ENCODE results near the gene ZPR1. TPM values are rescaled to one million over a fixed set of nuclear protein-coding genes. Genes with fewer than 3 reads are reported as not detected.

Gene ZPR1
- total and polyA plus RNA-seq, 2 of the 4 experiments (the other 2 are of a cell fraction) = 40.8 to 52.0 TPM

GRCh38 chr11:116730601-116731000, 57.2 kb downstream of the ZPR1 start:
- H3K27ac ChIP-seq (ENCODE audit: insufficient read depth, low read length) = no peak overlapping the region
- H3K4me2 ChIP-seq (ENCODE audit: low read depth, low read length) = no peak overlapping the region
- no peak overlapping the region for H3K4me3 ChIP-seq (ENCODE audit: insufficient read depth, low read depth, low read length)
- H3K4ac ChIP-seq (ENCODE audit: low read depth, low read length) = no peak overlapping the region
- H4K91ac ChIP-seq (ENCODE audit: insufficient read depth, low read depth, low read length) = no peak overlapping the region
- no peak overlapping the region for H3K18ac ChIP-seq (ENCODE audit: low read depth, low read length)
- H2AK5ac ChIP-seq (ENCODE audit: low read depth, low read length) = no peak overlapping the region
- no peak overlapping the region for H2BK5ac ChIP-seq (ENCODE audit: low read depth, low read length, poor library complexity, severe bottlenecking)
- H2AK9ac ChIP-seq (replicated peaks; ENCODE audit: low read depth, low read length, poor library complexity) = no peak overlapping the region
- peaks cover 25% of the 10 kb centered on the region; the same call in 1 of the 2 replicates for H3K27me3 ChIP-seq (ENCODE audit: control insufficient read depth, insufficient read depth, low read length)
- no peak overlapping the region for H3K56ac ChIP-seq (ENCODE audit: extremely low read depth, insufficient read depth, low read length)
- TF ChIP-seq MAFK (IDR thresholded peaks at IDR 0.05; ENCODE audit: low read depth, low read length) (no peak), USF2 (IDR thresholded peaks at IDR 0.05; ENCODE audit: low read depth, low read length) (no peak), NFE2L2 (IDR thresholded peaks at IDR 0.05; ENCODE audit: low read depth, low read length) (no peak), BHLHE40 (IDR thresholded peaks at IDR 0.05; ENCODE audit: low read depth, low read length) (no peak), FOS (IDR thresholded peaks at IDR 0.05; ENCODE audit: low read depth, low read length) (no peak), SMC3 (IDR thresholded peaks at IDR 0.05; ENCODE audit: low read depth, low read length) (no peak), CEBPB (IDR thresholded peaks at IDR 0.05; ENCODE audit: low read depth, low read length) (no peak), CTCF (conservative IDR thresholded peaks at IDR 0.05; ENCODE audit: low read depth, low read length) (no peak), RAD21 (IDR thresholded peaks at IDR 0.05; ENCODE audit: low read length) (no peak), MAZ (IDR thresholded peaks at IDR 0.05; ENCODE audit: borderline replicate concordance, low read depth, low read length) (no peak), RCOR1 (IDR thresholded peaks at IDR 0.05; ENCODE audit: insufficient replicate concordance, low read length) (no peak), POLR2A (IDR thresholded peaks at IDR 0.05; ENCODE audit: low read depth, low read length) (no peak), ELK1 (IDR thresholded peaks at IDR 0.05; ENCODE audit: borderline replicate concordance, low read depth, low read length) (no peak), MXI1 (IDR thresholded peaks at IDR 0.05; ENCODE audit: borderline replicate concordance, low read depth, low read length) (no peak)
- dilution Hi-C loops (cut with HindIII; ENCODE audit: low sequenced_read_pairs, unreplicated experiment) = no loop called here
- no peak overlapping the region for H2BK120ac ChIP-seq (ENCODE audit: low read depth, low read length)
- no peaks in the 10 kb centered on the region for H3K9me3 ChIP-seq (ENCODE audit: control insufficient read depth, insufficient read depth, low read length)
- no peak overlapping the region for H4K5ac ChIP-seq (ENCODE audit: low read depth, low read length)
- H2AFZ ChIP-seq (replicated peaks; ENCODE audit: low read length, poor library complexity) = no peak overlapping the region
- no peak overlapping the region for H4K8ac ChIP-seq (ENCODE audit: low read depth in 2 of 2, low read length in 2 of 2)
- in situ Hi-C loops (cut with MboI; ENCODE audit: low sequenced_read_pairs) = no loop called here
- no TSS peak for BruUV-seq (replicated peaks)
- POLR2A ChIA-PET (ENCODE audit: unreplicated experiment) = no interaction called here
- no peak overlapping the region for H3K9ac ChIP-seq (ENCODE audit: low read depth, low read length)
- WGBS, 2 experiments (ENCODE audit: extremely low coverage in 2 of 2, insufficient read length in 1 of 2) = no CpG with 5 or more reads among the region's 6 CpGs
- H3K23ac ChIP-seq (ENCODE audit: low read depth, low read length) = no peak overlapping the region
- peaks cover 3% of the 10 kb centered on the region; the same call in 1 of the 2 replicates for H3K9me1 ChIP-seq (ENCODE audit: insufficient read depth, low read length)
- no peak overlapping the region for H2BK20ac ChIP-seq (ENCODE audit: low read depth, low read length)
- no peaks in the 10 kb centered on the region for H4K20me1 ChIP-seq (ENCODE audit: insufficient read depth, low read length)
- intact Hi-C loops (cut with micrococcal nuclease) = no loop called here
- DNase-seq (no peak), ATAC-seq (ENCODE audit: low read depth) (no peak)
- H2BK15ac ChIP-seq (ENCODE audit: low read depth, low read length) = no peak overlapping the region
- H3K79me1 ChIP-seq (ENCODE audit: low read depth in 1 of 2, low read length in 2 of 2) = no peaks in the 10 kb centered on the region
- H3K36me3 ChIP-seq (ENCODE audit: control insufficient read depth, insufficient read depth, low read length) = no peaks in the 10 kb centered on the region
- H3K4me1 ChIP-seq (ENCODE audit: control insufficient read depth, insufficient read depth, low read length) = peaks cover 7% of the 10 kb centered on the region; the same call in 1 of the 2 replicates
- no peak overlapping the region for H3K14ac ChIP-seq (replicated peaks; ENCODE audit: low read depth, low read length)
- CTCF ChIA-PET = no interaction called here
